SK-N-SH treated with all-trans-retinoic acid at 6 μM for 48 hours (cell line): ENCODE measurements around the gene RUSF1.
"Not testable (repeated sequence)": the region's sequence is repeated elsewhere in the genome, so short reads cannot be mapped to it uniquely, and the experiment has no call there.

ENCODE experiments used
- ARNTL ChIP-seq: fragments of 450-650 bp; formaldehyde crosslinking; IDR thresholded peaks from 2 replicates; pipeline ENCODE4 v1.5.0; 2020; ENCODE audit warnings: low read depth, mild to moderate bottlenecking, moderate library complexity, borderline replicate concordance
- CSDC2 ChIP-seq: fragments of 250-450 bp; sonication (Bioruptor Pico); IDR thresholded peaks from 2 replicates; pipeline ENCODE4 v1.5.0; 2020; ENCODE audit warnings: mild to moderate bottlenecking, moderate library complexity
- ISL1 ChIP-seq: fragments of 250-450 bp; sonication (Bioruptor Pico); IDR thresholded peaks from 2 replicates; pipeline ENCODE4 v2.1.2; 2022; ENCODE audit warnings: mild to moderate bottlenecking, moderate library complexity
- OSR1 ChIP-seq: fragments of 250-450 bp; sonication (Bioruptor Pico); IDR thresholded peaks from 2 replicates; pipeline ENCODE4 v1.8.0; 2022; ENCODE audit warnings: moderate library complexity, mild to moderate bottlenecking, inconsistent platforms
- RARB ChIP-seq: fragments of 250-450 bp; sonication (Bioruptor Pico); IDR thresholded peaks from 2 replicates; pipeline ENCODE4 v1.8.0; 2021; ENCODE audit warnings: mild to moderate bottlenecking, moderate library complexity
- SNAI2 ChIP-seq: fragments of 250-450 bp; sonication (Bioruptor Pico); IDR thresholded peaks from 2 replicates; pipeline ENCODE4 v1.5.0; 2020; ENCODE audit warnings: mild to moderate bottlenecking, moderate library complexity
- TOX ChIP-seq: fragments of 250-450 bp; sonication (Bioruptor Pico); IDR thresholded peaks from 2 replicates; pipeline ENCODE4 v1.8.0; 2021; ENCODE audit warnings: mild to moderate bottlenecking, moderate library complexity, borderline replicate concordance
- ZFP3 ChIP-seq: fragments of 250-450 bp; sonication (Bioruptor Pico); IDR thresholded peaks from 2 replicates; pipeline ENCODE4 v1.5.0; 2020; ENCODE audit warnings: mild to moderate bottlenecking, moderate library complexity
- ZFP30 ChIP-seq: fragments of 450-650 bp; formaldehyde crosslinking; IDR thresholded peaks from 2 replicates; pipeline ENCODE4 v1.5.0; 2022; ENCODE audit warnings: mild to moderate bottlenecking, moderate library complexity
- ZNF565 ChIP-seq: fragments of 450-650 bp; formaldehyde crosslinking; conservative IDR thresholded peaks from 2 replicates; pipeline ENCODE4 v1.5.0; 2020; ENCODE audit warnings: low read depth, mild to moderate bottlenecking, moderate library complexity
- ZNF8 ChIP-seq: fragments of 450-650 bp; formaldehyde crosslinking; IDR thresholded peaks from 2 replicates; pipeline ENCODE4 v1.5.0; 2020; ENCODE audit warnings: mild to moderate bottlenecking, moderate library complexity
- TF ChIP-seq, protein P1 (sequence below): fragments of 250-450 bp; sonication (Bioruptor Pico); IDR thresholded peaks from 2 replicates; pipeline ENCODE4 v1.5.0; 2020; ENCODE audit warnings: mild to moderate bottlenecking, moderate library complexity
- TF ChIP-seq, protein P2 (sequence below): fragments of 250-450 bp; sonication (Bioruptor Pico); IDR thresholded peaks from 2 replicates; pipeline ENCODE4 v1.8.0; 2020; ENCODE audit warnings: mild to moderate bottlenecking, moderate library complexity, borderline replicate concordance

DNA sequence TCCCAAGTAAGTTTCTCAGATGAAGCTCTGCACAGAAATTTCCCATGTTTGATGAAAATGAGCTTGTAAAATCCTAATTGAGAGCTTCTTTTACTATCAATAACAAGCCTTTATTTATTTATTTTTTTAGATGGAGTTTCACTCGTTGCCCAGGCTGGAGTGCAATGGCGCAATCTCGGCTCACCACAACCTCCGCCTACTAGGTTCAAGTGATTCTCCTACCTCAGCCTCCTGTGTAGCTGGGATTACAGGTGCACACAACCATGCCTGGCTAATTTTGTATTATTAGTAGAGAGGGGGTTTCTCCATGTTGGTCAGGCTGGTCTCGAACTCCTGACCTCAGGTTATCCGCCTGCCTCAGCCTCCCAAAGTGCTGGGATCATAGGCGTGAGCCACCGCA, 4.6 kb downstream of the RUSF1 start:
- not testable (repeated sequence) for TF ChIP-seq TOX, ZFP3, SNAI2, RARB, ZNF565, ZFP30, ISL1, ARNTL, ZNF8, CSDC2, OSR1 (CRISPR knock-in tag)
- TF ChIP-seq, protein P1, sequence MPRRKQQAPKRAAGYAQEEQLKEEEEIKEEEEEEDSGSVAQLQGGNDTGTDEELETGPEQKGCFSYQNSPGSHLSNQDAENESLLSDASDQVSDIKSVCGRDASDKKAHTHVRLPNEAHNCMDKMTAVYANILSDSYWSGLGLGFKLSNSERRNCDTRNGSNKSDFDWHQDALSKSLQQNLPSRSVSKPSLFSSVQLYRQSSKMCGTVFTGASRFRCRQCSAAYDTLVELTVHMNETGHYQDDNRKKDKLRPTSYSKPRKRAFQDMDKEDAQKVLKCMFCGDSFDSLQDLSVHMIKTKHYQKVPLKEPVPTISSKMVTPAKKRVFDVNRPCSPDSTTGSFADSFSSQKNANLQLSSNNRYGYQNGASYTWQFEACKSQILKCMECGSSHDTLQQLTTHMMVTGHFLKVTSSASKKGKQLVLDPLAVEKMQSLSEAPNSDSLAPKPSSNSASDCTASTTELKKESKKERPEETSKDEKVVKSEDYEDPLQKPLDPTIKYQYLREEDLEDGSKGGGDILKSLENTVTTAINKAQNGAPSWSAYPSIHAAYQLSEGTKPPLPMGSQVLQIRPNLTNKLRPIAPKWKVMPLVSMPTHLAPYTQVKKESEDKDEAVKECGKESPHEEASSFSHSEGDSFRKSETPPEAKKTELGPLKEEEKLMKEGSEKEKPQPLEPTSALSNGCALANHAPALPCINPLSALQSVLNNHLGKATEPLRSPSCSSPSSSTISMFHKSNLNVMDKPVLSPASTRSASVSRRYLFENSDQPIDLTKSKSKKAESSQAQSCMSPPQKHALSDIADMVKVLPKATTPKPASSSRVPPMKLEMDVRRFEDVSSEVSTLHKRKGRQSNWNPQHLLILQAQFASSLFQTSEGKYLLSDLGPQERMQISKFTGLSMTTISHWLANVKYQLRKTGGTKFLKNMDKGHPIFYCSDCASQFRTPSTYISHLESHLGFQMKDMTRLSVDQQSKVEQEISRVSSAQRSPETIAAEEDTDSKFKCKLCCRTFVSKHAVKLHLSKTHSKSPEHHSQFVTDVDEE (CRISPR knock-in tag), result not testable (repeated sequence)
- TF ChIP-seq, protein P2, sequence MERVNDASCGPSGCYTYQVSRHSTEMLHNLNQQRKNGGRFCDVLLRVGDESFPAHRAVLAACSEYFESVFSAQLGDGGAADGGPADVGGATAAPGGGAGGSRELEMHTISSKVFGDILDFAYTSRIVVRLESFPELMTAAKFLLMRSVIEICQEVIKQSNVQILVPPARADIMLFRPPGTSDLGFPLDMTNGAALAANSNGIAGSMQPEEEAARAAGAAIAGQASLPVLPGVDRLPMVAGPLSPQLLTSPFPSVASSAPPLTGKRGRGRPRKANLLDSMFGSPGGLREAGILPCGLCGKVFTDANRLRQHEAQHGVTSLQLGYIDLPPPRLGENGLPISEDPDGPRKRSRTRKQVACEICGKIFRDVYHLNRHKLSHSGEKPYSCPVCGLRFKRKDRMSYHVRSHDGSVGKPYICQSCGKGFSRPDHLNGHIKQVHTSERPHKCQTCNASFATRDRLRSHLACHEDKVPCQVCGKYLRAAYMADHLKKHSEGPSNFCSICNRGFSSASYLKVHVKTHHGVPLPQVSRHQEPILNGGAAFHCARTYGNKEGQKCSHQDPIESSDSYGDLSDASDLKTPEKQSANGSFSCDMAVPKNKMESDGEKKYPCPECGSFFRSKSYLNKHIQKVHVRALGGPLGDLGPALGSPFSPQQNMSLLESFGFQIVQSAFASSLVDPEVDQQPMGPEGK (CRISPR knock-in tag), result not testable (repeated sequence)
